ENCODE results near the gene MUC2. TPM values are rescaled to one million over a fixed set of nuclear protein-coding genes. Genes with fewer than 3 reads are reported as not detected.

Gene MUC2
- total and polyA plus RNA-seq, 2 experiments from 2014 or later: not detected

DNA sequence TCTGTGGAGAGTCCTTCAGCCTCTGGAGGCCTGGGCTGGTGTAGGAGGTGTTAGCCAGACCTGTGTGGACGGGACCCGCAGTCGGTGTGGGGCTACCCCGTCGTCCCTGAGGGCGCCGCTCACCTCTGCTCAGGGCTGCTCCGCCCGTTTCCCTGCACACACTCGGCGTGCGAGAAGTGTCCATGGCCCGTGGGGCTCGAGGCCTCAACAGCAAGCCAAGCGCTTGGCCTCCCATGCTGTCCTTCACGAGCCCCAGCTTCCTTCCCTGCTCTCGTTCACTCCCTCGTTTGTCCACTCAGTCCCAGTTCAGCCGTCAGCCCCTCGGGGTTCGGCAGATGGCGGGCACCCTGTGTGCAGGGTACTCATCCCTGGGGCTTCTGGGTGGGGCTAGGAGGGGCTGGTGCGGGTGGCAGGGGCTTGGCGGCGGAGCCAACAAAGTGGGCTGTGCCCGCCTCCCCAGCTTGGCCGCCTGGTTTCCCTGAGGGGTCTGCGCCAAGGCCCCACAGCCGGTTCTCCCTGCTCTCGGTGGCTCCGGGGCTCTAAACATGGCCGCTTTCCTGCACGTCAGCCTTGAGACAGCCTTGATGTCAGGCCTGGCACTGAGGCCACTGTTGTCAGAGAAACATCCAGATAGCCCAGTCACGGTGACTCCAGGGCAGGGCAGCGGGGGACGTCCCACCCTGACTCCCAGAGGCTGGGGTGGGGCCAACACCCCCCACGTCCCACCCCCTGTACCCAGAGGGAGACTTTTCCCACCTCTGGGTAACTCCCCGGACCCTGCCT lies 41.5 kb upstream of the MUC2 start:
- Histone ChIP-seq H2AFZ (no peak overlapping the region), H3K79me2 (replicated peaks; ENCODE audit: insufficient read depth) (no peaks in the 10 kb centered on the region), H3K36me3 (ENCODE audit: insufficient read depth) (no peaks in the 10 kb centered on the region), H4K20me1 (replicated peaks; ENCODE audit: insufficient read depth) (no peaks in the 10 kb centered on the region), H3K4me2 (no peak overlapping the region), H3K27ac (ENCODE audit: low read depth) (no peak overlapping the region), H3K4me3 (no peak overlapping the region), H3F3A (replicated peaks; ENCODE audit: low read depth) (no peaks in the 10 kb centered on the region), H3K9me2 (ENCODE audit: insufficient read depth) (no peaks in the 10 kb centered on the region), H3K27me3 (ENCODE audit: insufficient read depth) (no peaks in the 10 kb centered on the region), H3K4me1 (ENCODE audit: insufficient read depth) (no peaks in the 10 kb centered on the region)
- H3K4me3 Mint-ChIP-seq: no peak overlapping the region
- no peaks in the 10 kb centered on the region; the same call in 2 of the 3 replicates for H3K36me3 Mint-ChIP-seq (ENCODE audit: low read depth)
- no peaks in the 10 kb centered on the region for H3K9me3 Mint-ChIP-seq
- TF ChIP-seq, protein P1, sequence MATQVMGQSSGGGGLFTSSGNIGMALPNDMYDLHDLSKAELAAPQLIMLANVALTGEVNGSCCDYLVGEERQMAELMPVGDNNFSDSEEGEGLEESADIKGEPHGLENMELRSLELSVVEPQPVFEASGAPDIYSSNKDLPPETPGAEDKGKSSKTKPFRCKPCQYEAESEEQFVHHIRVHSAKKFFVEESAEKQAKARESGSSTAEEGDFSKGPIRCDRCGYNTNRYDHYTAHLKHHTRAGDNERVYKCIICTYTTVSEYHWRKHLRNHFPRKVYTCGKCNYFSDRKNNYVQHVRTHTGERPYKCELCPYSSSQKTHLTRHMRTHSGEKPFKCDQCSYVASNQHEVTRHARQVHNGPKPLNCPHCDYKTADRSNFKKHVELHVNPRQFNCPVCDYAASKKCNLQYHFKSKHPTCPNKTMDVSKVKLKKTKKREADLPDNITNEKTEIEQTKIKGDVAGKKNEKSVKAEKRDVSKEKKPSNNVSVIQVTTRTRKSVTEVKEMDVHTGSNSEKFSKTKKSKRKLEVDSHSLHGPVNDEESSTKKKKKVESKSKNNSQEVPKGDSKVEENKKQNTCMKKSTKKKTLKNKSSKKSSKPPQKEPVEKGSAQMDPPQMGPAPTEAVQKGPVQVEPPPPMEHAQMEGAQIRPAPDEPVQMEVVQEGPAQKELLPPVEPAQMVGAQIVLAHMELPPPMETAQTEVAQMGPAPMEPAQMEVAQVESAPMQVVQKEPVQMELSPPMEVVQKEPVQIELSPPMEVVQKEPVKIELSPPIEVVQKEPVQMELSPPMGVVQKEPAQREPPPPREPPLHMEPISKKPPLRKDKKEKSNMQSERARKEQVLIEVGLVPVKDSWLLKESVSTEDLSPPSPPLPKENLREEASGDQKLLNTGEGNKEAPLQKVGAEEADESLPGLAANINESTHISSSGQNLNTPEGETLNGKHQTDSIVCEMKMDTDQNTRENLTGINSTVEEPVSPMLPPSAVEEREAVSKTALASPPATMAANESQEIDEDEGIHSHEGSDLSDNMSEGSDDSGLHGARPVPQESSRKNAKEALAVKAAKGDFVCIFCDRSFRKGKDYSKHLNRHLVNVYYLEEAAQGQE (IDR thresholded peaks at IDR 0.05; ENCODE audit: unreplicated experiment): no peak
- TF ChIP-seq EZH2 (IDR thresholded peaks at IDR 0.05; ENCODE audit: low read depth, unreplicated experiment) (no peak), CREB1 (CRISPR knock-in tag; IDR thresholded peaks at IDR 0.05; ENCODE audit: low read depth) (no peak), STAT1 (IDR thresholded peaks at IDR 0.05; ENCODE audit: unreplicated experiment) (no peak)
- DNase-seq (ENCODE audit: low spot score) (no peak), ATAC-seq (no peak)
- peaks cover 15% of the 10 kb centered on the region for H3K27me3 Mint-ChIP-seq (ENCODE audit: insufficient read depth, low read depth, poor library complexity)
- H3K27ac Mint-ChIP-seq: no peak overlapping the region
- H3K4me1 Mint-ChIP-seq: no peaks in the 10 kb centered on the region

DNA sequence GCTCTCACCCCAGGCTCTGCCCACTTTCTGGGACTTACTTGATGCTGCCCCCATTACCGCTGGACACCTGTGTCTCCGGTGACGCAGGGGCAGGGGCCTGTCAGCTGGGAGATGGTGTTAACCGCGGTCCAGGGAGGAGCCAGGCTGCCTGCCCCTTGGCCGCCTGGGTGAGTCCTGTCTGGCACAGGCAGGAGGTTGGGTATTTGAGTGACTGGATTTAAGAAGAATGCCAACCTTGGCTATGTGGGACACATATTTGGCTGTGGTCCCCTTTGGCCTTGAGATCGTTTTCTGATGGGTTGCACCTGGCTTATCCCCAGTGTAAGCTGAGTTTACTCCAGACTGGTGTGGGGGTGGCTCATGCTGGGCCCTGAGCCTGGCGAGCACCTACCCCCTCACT lies 40.7 kb upstream of the MUC2 start:
- Histone ChIP-seq H3K9me2 (ENCODE audit: insufficient read depth) (no peaks in the 10 kb centered on the region), H3K4me3 (no peak overlapping the region), H2AFZ (no peak overlapping the region), H3K27ac (ENCODE audit: low read depth) (no peak overlapping the region), H3F3A (replicated peaks; ENCODE audit: low read depth) (no peaks in the 10 kb centered on the region), H3K36me3 (ENCODE audit: insufficient read depth) (no peaks in the 10 kb centered on the region), H3K4me2 (no peak overlapping the region), H4K20me1 (replicated peaks; ENCODE audit: insufficient read depth) (no peaks in the 10 kb centered on the region), H3K4me1 (ENCODE audit: insufficient read depth) (no peaks in the 10 kb centered on the region), H3K79me2 (replicated peaks; ENCODE audit: insufficient read depth) (no peaks in the 10 kb centered on the region), H3K27me3 (ENCODE audit: insufficient read depth) (no peaks in the 10 kb centered on the region)
- Mint-ChIP-seq H3K27me3 (ENCODE audit: insufficient read depth, low read depth, poor library complexity) (peaks cover 10% of the 10 kb centered on the region), H3K27ac (no peak overlapping the region), H3K4me1 (no peaks in the 10 kb centered on the region), H3K4me3 (no peak overlapping the region), H3K9me3 (no peaks in the 10 kb centered on the region), H3K36me3 (ENCODE audit: low read depth) (no peaks in the 10 kb centered on the region; the same call in 2 of the 3 replicates)
- ATAC-seq (no peak), DNase-seq (ENCODE audit: low spot score) (no peak)
- TF ChIP-seq, protein P1 (IDR thresholded peaks at IDR 0.05; ENCODE audit: unreplicated experiment): no peak
- TF ChIP-seq EZH2 (IDR thresholded peaks at IDR 0.05; ENCODE audit: low read depth, unreplicated experiment): no peak
- TF ChIP-seq ZNF331 (CRISPR knock-in tag; IDR thresholded peaks at IDR 0.05; ENCODE audit: low read depth): no peak
- TF ChIP-seq, protein P2, sequence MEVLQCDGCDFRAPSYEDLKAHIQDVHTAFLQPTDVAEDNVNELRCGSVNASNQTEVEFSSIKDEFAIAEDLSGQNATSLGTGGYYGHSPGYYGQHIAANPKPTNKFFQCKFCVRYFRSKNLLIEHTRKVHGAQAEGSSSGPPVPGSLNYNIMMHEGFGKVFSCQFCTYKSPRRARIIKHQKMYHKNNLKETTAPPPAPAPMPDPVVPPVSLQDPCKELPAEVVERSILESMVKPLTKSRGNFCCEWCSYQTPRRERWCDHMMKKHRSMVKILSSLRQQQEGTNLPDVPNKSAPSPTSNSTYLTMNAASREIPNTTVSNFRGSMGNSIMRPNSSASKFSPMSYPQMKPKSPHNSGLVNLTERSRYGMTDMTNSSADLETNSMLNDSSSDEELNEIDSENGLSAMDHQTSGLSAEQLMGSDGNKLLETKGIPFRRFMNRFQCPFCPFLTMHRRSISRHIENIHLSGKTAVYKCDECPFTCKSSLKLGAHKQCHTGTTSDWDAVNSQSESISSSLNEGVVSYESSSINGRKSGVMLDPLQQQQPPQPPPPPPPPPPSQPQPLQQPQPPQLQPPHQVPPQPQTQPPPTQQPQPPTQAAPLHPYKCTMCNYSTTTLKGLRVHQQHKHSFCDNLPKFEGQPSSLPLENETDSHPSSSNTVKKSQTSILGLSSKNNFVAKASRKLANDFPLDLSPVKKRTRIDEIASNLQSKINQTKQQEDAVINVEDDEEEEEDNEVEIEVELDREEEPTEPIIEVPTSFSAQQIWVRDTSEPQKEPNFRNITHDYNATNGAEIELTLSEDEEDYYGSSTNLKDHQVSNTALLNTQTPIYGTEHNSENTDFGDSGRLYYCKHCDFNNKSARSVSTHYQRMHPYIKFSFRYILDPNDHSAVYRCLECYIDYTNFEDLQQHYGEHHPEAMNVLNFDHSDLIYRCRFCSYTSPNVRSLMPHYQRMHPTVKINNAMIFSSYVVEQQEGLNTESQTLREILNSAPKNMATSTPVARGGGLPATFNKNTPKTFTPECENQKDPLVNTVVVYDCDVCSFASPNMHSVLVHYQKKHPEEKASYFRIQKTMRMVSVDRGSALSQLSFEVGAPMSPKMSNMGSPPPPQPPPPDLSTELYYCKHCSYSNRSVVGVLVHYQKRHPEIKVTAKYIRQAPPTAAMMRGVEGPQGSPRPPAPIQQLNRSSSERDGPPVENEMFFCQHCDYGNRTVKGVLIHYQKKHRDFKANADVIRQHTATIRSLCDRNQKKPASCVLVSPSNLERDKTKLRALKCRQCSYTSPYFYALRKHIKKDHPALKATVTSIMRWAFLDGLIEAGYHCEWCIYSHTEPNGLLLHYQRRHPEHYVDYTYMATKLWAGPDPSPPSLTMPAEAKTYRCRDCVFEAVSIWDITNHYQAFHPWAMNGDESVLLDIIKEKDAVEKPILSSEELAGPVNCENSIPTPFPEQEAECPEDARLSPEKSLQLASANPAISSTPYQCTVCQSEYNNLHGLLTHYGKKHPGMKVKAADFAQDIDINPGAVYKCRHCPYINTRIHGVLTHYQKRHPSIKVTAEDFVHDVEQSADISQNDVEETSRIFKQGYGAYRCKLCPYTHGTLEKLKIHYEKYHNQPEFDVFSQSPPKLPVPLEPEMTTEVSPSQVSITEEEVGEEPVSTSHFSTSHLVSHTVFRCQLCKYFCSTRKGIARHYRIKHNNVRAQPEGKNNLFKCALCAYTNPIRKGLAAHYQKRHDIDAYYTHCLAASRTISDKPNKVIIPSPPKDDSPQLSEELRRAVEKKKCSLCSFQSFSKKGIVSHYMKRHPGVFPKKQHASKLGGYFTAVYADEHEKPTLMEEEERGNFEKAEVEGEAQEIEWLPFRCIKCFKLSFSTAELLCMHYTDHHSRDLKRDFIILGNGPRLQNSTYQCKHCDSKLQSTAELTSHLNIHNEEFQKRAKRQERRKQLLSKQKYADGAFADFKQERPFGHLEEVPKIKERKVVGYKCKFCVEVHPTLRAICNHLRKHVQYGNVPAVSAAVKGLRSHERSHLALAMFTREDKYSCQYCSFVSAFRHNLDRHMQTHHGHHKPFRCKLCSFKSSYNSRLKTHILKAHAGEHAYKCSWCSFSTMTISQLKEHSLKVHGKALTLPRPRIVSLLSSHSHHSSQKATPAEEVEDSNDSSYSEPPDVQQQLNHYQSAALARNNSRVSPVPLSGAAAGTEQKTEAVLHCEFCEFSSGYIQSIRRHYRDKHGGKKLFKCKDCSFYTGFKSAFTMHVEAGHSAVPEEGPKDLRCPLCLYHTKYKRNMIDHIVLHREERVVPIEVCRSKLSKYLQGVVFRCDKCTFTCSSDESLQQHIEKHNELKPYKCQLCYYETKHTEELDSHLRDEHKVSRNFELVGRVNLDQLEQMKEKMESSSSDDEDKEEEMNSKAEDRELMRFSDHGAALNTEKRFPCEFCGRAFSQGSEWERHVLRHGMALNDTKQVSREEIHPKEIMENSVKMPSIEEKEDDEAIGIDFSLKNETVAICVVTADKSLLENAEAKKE (CRISPR knock-in tag; IDR thresholded peaks at IDR 0.05): no peak
- no peak for TF ChIP-seq JUNB (IDR thresholded peaks at IDR 0.05; ENCODE audit: unreplicated experiment)
